IPS-18c (cell line): ENCODE data around the gene DCPS.
"Not testable (repeated sequence)": the region's sequence is repeated elsewhere in the genome, so short reads cannot be mapped to it uniquely, and the experiment has no call there.

Experiments used
- H3K4me3 ChIP-seq: 2 replicates; pipeline ENCODE4 v1.7.0; 2013; ENCODE audit warnings: low read depth, mild to moderate bottlenecking, low read length, moderate library complexity; ENCODE audit not compliant: insufficient read depth
- H3K9me3 ChIP-seq: one replicate; pipeline ENCODE4 v1.6.1; 2013; ENCODE audit warnings: mild to moderate bottlenecking, low read length, moderate library complexity; ENCODE audit not compliant: control insufficient read depth, insufficient read depth

DCPS gene

GRCh38 chr11:126281666-126282175 is 22.1 kb upstream of the DCPS start:
- Histone ChIP-seq H3K9me3 (no peaks in the 10 kb centered on the region), H3K4me3 (peak overlapping the region; percentile 72; the same call in 1 of the 2 replicates)

DNA sequence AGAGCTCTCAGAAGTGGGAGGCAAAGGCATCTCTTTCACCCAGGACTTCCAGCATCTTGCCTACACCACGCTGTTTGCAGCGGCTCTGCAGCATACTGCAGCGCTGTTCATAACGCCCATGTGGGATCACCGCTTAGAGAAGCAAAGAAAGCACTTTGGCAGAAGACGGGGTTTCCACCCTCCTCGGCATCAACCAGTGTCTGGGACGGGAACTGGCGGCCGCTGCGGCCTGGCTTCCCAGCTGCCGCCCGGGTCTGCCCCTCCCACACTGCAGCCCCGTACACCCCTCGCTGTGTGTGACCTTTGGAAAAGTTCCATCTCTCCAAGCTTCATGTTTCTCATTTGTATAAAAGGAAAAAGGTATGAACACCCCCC is 21.5 kb upstream of the DCPS start:
- Histone ChIP-seq H3K9me3 (no peaks in the 10 kb centered on the region), H3K4me3 (peak overlapping the region; percentile 72)

DNA sequence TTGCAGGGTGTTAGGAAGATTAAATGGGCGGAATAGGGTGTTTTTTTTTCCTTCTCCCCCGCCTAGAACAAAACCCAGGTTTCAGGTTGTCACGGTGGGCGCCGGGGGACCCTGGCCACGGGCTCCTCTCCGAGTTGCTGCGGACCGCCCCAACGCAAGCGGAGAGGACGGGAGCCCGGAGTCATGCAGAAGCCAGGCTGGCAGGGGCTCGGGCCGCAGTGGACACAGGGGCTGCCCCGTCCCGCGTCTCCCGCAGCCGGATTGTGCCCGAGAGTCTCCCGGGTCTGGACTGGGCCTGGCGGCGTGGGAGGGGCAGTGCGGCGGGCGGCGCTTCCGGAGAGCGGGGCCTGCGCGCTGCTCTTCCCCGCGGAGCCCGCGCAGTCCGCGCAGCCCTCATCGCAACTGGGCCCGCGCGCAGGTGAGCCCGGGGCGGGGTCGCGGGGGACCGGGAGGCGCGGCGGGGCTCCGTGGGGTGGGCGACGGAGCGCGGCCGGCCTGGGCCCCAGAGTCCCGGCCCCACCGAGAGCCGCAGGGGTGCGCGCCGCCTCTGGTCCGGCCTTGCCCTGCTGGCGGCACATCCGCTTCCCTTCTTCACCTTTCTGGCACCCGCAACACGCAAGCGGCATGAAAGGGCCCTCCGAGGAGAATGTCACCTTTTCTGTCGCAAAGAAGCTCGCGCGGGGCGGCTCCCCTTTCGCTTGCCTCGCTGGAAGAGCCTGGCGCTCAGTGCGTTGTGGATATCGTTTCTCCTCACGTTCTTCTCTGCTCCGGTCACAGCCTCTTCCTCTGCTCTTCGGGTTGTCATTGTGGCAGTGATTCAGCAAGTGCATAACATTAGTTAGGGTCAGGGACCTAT is 20.9 kb upstream of the DCPS start, which contains the start of gene TIRAP:
Gene TIRAP (plus strand): TSS at position 358 of the 856 bp plus-strand sequence. CDS start 7,802 bp downstream, outside the sequence.
- H3K4me3 ChIP-seq = peak within 1 kb of the TSS; percentile 72

GRCh38 chr11:126284829-126285228 is 19.0 kb upstream of the DCPS start:
- Histone ChIP-seq H3K9me3 (no peaks in the 10 kb centered on the region), H3K4me3 (no peak overlapping the region)

More for the DNA sequence above, 20.9 kb upstream of the DCPS start, which contains the start of gene TIRAP:
- H3K9me3 ChIP-seq = no peaks in the 10 kb centered on the region

GRCh38 chr11:126288237-126288636 is 15.6 kb upstream of the DCPS start:
- H3K9me3 ChIP-seq = no peaks in the 10 kb centered on the region

GRCh38 chr11:126290887-126291286 is 13.0 kb upstream of the DCPS start:
- Histone ChIP-seq H3K4me3 (no peak overlapping the region), H3K9me3 (no peaks in the 10 kb centered on the region)

More at GRCh38 chr11:126288237-126288636, 15.6 kb upstream of the DCPS start:
- H3K4me3 ChIP-seq = no peak overlapping the region

DNA sequence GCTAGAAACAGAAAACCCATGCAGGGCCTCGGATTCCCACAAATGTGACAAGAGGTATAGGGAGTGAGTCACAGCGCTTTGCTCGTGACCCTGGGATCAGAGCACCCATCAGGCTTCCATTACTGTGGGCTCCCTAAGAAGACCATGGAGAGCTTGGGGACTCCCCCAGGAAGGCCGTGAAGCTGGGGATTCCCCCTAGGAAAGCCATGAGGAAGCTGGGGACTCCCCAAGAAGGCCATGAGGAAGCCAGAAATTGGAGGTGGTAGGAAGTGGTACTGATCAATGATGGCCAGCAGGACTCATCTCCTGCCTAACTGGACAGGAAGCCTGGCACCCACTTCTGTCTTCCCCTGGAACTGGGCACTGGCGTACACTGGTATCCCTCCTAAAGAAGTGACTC is 10.1 kb upstream of the DCPS start:
- H3K9me3 ChIP-seq = no peaks in the 10 kb centered on the region
- no peak overlapping the region for H3K4me3 ChIP-seq

DNA sequence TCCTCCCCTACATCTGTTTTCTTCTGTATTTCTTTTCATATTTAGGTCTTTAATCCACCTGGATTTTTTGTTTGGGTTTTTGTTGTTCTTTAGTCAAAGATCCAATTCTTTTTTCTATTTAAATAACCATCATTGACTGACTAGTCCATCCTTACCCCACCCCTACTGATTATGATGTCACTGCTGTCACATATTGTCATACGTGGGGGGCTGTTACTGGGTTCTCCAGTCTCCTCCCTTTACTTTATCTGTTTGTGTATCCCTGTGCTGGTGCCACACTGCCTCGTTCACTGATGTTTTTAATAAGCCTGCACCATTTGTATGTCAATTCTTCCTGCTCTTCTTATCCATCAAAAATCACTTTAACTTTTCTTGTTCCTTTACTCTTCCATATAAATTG is 6.9 kb upstream of the DCPS start:
- Histone ChIP-seq H3K9me3 (peaks cover 2% of the 10 kb centered on the region), H3K4me3 (no peak overlapping the region)

GRCh38 chr11:126304457-126305075 is 706 bp downstream of the DCPS start:
- H3K4me3 ChIP-seq = peak overlapping the region; percentile 81; the same call in 1 of the 2 replicates

DNA sequence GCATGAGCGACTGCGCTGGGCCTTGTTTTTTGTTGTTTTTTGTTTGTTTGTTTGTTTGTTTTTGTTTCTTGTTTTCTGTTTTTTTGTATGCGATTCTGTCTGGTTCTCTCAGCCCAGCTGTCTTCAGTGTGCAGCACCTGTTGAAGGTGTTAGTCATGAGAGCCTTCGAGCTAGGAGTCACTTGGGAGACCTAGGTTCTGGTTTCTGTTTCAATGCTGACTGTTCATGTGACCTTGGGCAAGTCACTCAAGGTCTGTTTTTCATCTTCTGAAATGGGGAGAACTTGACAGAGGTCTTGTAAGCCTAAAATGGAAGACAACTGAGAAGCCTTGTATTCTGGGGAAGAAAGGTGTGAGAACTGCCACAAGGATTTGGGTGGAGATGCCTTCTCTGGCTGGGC is 1.8 kb downstream of the DCPS start:
- Histone ChIP-seq H3K4me3 (no peak overlapping the region), H3K9me3 (no peaks in the 10 kb centered on the region)

More at GRCh38 chr11:126304457-126305075, 706 bp downstream of the DCPS start:
- peaks cover 2% of the 10 kb centered on the region for H3K9me3 ChIP-seq

- Histone ChIP-seq H3K4me3 (no peak overlapping the region), H3K9me3 (no peaks in the 10 kb centered on the region)
Observed at GRCh38 chr11:126307706-126308105, 3.8 kb downstream of the DCPS start.

DNA sequence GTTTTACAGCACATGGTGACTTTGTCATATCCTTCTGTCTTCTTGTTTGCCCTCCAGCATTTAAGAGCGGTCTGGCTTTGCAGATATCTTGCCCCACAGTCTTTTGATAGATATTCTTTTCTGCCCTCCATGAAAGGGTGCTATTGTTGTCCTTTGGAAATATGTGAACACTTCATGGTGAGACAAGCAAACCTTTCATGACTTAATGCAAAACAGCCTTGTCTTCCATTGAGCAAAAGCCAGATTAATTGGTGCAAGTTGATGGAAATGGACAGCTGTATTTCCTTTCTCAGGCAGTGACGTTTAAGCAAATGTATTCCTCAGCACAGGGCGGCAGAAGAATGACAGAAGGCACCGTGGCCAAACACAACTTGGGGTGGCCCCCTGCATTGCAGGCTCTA is 4.4 kb downstream of the DCPS start:
- H3K4me3 ChIP-seq = no peak overlapping the region
- H3K9me3 ChIP-seq = no peaks in the 10 kb centered on the region

DNA sequence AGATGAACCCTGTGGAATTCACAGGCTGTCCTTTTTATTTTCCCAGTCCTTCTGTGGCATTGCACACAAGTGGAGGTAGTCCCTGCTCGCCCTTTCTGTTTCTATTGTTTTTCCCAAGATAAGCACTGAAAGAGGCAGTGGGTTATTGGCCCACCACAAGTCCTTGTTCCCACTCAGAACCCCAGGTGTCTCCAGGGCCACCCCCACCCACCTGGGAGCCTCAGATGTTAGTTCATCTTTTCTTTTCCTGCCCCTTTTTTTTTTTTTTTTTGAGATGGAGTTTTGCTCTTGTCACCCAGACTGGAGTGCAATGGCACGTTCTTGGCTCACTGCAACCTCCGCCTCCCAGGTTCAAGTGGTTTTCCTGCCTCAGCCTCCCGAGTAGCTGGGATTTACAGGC is 4.9 kb downstream of the DCPS start:
- not testable (repeated sequence) for H3K9me3 ChIP-seq, H3K4me3 ChIP-seq

DNA sequence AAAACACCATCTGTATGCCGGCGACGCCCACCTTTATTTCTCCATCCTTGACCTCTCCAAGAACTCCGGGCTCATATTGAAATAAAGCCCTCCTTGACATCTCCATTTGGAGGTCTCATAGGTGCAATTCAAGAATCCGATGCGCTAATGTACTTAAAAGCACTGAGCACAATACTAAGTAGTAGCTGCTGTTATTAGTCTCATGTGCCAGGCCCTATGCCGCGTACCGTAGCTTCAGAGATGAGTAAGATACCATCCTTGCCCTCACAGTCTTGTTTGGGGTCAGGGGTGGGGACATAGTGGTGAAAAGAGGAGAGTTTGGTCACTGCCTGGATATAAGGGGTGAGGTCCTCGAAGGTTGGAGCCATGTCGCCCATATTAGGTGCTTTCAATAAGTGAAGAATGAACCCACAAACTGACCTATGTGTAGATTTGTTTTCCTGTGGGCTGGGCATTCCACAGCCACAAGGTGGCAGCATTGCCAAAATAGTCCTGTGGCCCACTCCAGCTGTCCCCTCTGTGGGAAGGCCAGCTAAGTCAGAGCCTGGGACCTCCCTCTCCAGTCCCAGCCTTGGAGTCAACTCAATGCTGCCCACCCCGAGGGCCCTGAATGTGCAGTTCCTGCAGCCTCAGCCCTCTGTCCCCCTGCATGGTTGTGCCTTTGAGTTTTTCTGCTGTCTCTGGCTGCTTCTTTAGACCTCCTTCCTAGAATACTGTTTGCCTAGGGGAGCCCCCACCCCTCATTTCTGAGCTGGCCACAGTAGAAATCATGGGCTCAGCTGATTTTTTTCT is 6.5 kb downstream of the DCPS start:
- Histone ChIP-seq H3K4me3 (no peak overlapping the region), H3K9me3 (no peaks in the 10 kb centered on the region)

DNA sequence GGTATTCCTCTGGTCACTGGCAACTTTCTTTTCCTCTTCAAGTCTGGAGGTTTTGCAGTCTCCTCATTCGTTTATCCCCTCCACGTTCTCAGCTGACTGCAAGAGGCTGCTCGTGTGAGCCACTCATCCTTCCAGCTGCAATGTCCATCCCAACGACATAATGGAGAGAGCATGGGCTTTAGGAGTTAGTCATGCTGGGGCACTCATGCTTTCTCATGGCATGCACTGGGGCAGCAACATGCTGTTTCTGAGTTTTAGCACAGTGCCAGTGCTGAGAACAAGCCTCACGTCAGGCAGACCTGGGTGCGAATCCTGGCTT is 7.1 kb downstream of the DCPS start:
- no peaks in the 10 kb centered on the region for H3K9me3 ChIP-seq
- no peak overlapping the region for H3K4me3 ChIP-seq

GRCh38 chr11:126311401-126312291 is 7.8 kb downstream of the DCPS start:
- Histone ChIP-seq H3K4me3 (no peak overlapping the region), H3K9me3 (no peaks in the 10 kb centered on the region)

- no peaks in the 10 kb centered on the region for H3K9me3 ChIP-seq
- H3K4me3 ChIP-seq = no peak overlapping the region
Observed at GRCh38 chr11:126312961-126313360, 9.1 kb downstream of the DCPS start.
